Panc1 (cell line): ENCODE results near the gene IER3. TPM values are rescaled to one million over a fixed set of nuclear protein-coding genes. Genes with fewer than 3 reads are reported as not detected.

Experiments
- ATAC-seq: fragments of 200-7000 bp; cut with Tn5 transposase; 2 replicates; pipeline ENCODE4 v1.9.1; 2020; ENCODE audit warnings: mild to moderate bottlenecking, moderate library complexity
- BruUV-seq: library from RNA; stranded (reverse); fragments of 400-500 nt; replicated peaks from 2 replicates; lab custom pipeline; 2021; lab: Mats Ljungman, UMichigan
- CTCF ChIA-PET: fragments of 300-600 bp; sonication (Branson Sonifier 250); formaldehyde crosslinking; loops from one replicate; lab custom pipeline; 2022; ENCODE audit warnings: antibody characterized with exemption; lab: Charles Lee
- POLR2A ChIA-PET: fragments of 300-600 bp; sonication (Branson Sonifier 250); formaldehyde crosslinking; loops from one replicate; lab custom pipeline; 2022; ENCODE audit warnings: antibody characterized with exemption; lab: Charles Lee
- DNase-seq: peaks from one replicate; pipeline ENCODE4 v3.0.0-alpha.2; 2010; ENCODE audit warnings: low read depth, low spot score
- H3K27ac ChIP-seq: 2 replicates; pipeline ENCODE4 v1.5.1; 2011; ENCODE audit warnings: mild to moderate bottlenecking, low read length, inconsistent platforms
- H3K27me3 ChIP-seq: fragments of 200-500 bp; sonication (Bioruptor generic); 2 replicates; pipeline ENCODE4 v1.6.0; 2014; ENCODE audit warnings: low read length, inconsistent platforms; ENCODE audit not compliant: control insufficient read depth, insufficient read depth
- H3K36me3 ChIP-seq: fragments of 200-500 bp; sonication (Bioruptor generic); 2 replicates; pipeline ENCODE4 v1.5.1; 2014; ENCODE audit warnings: inconsistent platforms, mild to moderate bottlenecking, low read length, moderate library complexity; ENCODE audit not compliant: control insufficient read depth, insufficient read depth
- H3K4me1 ChIP-seq: 2 replicates; pipeline ENCODE4 v1.5.1; 2011; ENCODE audit warnings: inconsistent platforms, mild to moderate bottlenecking, low read length, moderate library complexity; ENCODE audit not compliant: control insufficient read depth, insufficient read depth
- H3K4me3 ChIP-seq, 2 experiments: 2 replicates each; pipeline ENCODE4 v1.5.1; 2011 to 2012; ENCODE audit warnings: low read depth in 2 of 2, low read length in 2 of 2, mild to moderate bottlenecking in 2 of 2, inconsistent platforms in 1 of 2, moderate library complexity in 1 of 2
- H3K9me3 ChIP-seq: fragments of 200-500 bp; sonication (Bioruptor generic); 2 replicates; pipeline ENCODE4 v1.5.1; 2014; ENCODE audit warnings: low read depth, mild to moderate bottlenecking, inconsistent platforms, low read length, moderate library complexity; ENCODE audit not compliant: control insufficient read depth, insufficient read depth
- POLR2AphosphoS5 ChIP-seq: IDR thresholded peaks from 2 replicates; pipeline ENCODE4 v1.6.1; 2012; ENCODE audit warnings: mild to moderate bottlenecking, low read depth, low read length, moderate library complexity
- SIN3A ChIP-seq: IDR thresholded peaks from 2 replicates; pipeline ENCODE4 v1.6.1; 2012; ENCODE audit warnings: low read depth, mild to moderate bottlenecking, low read length, moderate library complexity, borderline replicate concordance; ENCODE audit not compliant: insufficient read depth
- TCF7L2 ChIP-seq: IDR thresholded peaks from 2 replicates; pipeline ENCODE4 v1.6.1; 2011; ENCODE audit warnings: mild to moderate bottlenecking, low read depth, low read length, inconsistent platforms
- in situ Hi-C: cut with HindIII; loops from 2 replicates; pipeline ENCODE4 v1.10.0; 2016; ENCODE audit warnings: low sequenced_read_pairs, low pct_unique_long_range_greater_than_20kb
- intact Hi-C: fragments of 100-400 bp; cut with micrococcal nuclease; formaldehyde crosslinking; loops from one replicate; pipeline ENCODE4 v1.10.0; 2022; ENCODE audit not compliant: unreplicated experiment
- total RNA-seq: library from RNA; stranded (reverse); gene quantifications from one replicate; pipeline ENCODE4 v1.2.1, GENCODE V29; 2021; ENCODE audit not compliant: unreplicated experiment
- TF ChIP-seq, protein P1 (sequence below), 2 experiments: IDR thresholded peaks; 2 replicates each; pipeline ENCODE4 v1.6.1; 2011 to 2012; ENCODE audit warnings: low read depth in 2 of 2, control low read depth in 1 of 2, low read length in 1 of 2, mild to moderate bottlenecking in 1 of 2, moderate library complexity in 1 of 2; ENCODE audit not compliant: insufficient read depth in 1 of 2
- TF ChIP-seq, protein P2 (sequence below): fragments of 450-650 bp; IDR thresholded peaks from 2 replicates; pipeline ENCODE4 v1.5.1; 2017; ENCODE audit warnings: mild to moderate bottlenecking

The IER3 gene
- total RNA-seq, 1 experiment from 2014 or later, result 106 TPM

GRCh38 chr6:30780642-30780920 lies 36.2 kb upstream of the IER3 start:
- DNase-seq (no peak), ATAC-seq (no peak)
- Histone ChIP-seq H3K4me1 (peaks cover 62% of the 10 kb centered on the region), H3K27me3 (no peaks in the 10 kb centered on the region), H3K36me3 (no peaks in the 10 kb centered on the region), H3K9me3 (peaks cover 4% of the 10 kb centered on the region; the same call in 1 of the 2 replicates), H3K4me3 (no peak overlapping the region), H3K27ac (peak overlapping the region; percentile 90)
- no TSS peak for BruUV-seq
- ChIA-PET CTCF (no interaction called here), POLR2A (interaction anchor here (0.7 kb wide), 1 partner anchor 1583 kb away, joined by 3 read pairs; no protein-coding TSS in a partner anchor)
- TF ChIP-seq SIN3A (no peak), TCF7L2 (no peak), POLR2AphosphoS5 (no peak)
- TF ChIP-seq, protein P1, sequence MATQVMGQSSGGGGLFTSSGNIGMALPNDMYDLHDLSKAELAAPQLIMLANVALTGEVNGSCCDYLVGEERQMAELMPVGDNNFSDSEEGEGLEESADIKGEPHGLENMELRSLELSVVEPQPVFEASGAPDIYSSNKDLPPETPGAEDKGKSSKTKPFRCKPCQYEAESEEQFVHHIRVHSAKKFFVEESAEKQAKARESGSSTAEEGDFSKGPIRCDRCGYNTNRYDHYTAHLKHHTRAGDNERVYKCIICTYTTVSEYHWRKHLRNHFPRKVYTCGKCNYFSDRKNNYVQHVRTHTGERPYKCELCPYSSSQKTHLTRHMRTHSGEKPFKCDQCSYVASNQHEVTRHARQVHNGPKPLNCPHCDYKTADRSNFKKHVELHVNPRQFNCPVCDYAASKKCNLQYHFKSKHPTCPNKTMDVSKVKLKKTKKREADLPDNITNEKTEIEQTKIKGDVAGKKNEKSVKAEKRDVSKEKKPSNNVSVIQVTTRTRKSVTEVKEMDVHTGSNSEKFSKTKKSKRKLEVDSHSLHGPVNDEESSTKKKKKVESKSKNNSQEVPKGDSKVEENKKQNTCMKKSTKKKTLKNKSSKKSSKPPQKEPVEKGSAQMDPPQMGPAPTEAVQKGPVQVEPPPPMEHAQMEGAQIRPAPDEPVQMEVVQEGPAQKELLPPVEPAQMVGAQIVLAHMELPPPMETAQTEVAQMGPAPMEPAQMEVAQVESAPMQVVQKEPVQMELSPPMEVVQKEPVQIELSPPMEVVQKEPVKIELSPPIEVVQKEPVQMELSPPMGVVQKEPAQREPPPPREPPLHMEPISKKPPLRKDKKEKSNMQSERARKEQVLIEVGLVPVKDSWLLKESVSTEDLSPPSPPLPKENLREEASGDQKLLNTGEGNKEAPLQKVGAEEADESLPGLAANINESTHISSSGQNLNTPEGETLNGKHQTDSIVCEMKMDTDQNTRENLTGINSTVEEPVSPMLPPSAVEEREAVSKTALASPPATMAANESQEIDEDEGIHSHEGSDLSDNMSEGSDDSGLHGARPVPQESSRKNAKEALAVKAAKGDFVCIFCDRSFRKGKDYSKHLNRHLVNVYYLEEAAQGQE (IDR thresholded peaks at IDR 0.05; ENCODE audit: insufficient read depth in 1 of 2, low read depth in 2 of 2, low read length in 1 of 2), result no peak
- TF ChIP-seq, protein P2, sequence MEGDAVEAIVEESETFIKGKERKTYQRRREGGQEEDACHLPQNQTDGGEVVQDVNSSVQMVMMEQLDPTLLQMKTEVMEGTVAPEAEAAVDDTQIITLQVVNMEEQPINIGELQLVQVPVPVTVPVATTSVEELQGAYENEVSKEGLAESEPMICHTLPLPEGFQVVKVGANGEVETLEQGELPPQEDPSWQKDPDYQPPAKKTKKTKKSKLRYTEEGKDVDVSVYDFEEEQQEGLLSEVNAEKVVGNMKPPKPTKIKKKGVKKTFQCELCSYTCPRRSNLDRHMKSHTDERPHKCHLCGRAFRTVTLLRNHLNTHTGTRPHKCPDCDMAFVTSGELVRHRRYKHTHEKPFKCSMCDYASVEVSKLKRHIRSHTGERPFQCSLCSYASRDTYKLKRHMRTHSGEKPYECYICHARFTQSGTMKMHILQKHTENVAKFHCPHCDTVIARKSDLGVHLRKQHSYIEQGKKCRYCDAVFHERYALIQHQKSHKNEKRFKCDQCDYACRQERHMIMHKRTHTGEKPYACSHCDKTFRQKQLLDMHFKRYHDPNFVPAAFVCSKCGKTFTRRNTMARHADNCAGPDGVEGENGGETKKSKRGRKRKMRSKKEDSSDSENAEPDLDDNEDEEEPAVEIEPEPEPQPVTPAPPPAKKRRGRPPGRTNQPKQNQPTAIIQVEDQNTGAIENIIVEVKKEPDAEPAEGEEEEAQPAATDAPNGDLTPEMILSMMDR, result no peak
- in situ Hi-C loops, result no loop called here
- intact Hi-C loops, result loop anchor here (5.0 kb wide), 1 partner anchor 38 kb away; the partner anchor contains the start of genes FLOT1 and IER3

DNA sequence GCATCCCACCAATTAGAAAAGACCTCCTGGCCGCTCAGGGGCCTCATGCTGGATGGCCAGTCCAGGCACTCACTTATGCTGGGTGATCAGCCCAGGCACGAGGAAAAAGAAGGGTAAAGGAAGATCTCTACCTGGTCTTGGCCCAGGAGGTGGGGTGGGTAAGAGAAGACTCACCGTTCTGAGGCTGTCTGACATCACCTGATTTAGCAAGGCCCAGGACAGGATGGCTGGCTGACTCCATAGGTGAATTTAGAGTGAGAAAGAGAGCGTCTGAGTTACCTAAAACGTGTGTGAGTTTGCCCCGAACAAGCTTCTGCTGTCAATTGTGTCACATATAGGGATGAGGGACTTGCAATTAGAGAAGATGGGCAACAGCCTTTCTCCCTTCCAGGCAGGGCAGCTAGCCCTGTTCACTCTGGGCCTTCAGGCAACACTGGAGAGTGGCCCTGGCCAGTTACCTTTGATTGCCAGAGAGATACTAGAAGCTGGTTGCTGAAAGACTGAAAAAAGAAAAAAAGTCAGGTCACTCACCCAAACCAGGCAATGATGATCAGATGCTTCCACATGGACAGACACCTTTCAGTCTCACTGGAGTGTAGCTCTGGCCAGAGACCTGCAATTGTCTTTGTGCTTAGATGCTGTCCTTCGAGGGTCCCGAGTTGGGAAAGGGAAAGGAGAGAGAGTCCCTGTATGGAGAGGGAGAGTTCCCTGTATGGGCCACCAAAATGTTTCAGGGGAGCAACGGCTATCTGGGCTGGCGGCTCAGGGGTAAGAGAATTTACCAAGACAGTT lies 35.7 kb upstream of the IER3 start:
- H3K4me1 ChIP-seq, result peaks cover 62% of the 10 kb centered on the region
- in situ Hi-C loops, result no loop called here
- ChIA-PET CTCF (no interaction called here), POLR2A (interaction anchor here (0.7 to 1.2 kb wide), 3 partner anchors 10 to 1583 kb away, joined by 3 to 7 read pairs (median 4); no protein-coding TSS in a partner anchor)
- no peaks in the 10 kb centered on the region for H3K27me3 ChIP-seq
- no peaks in the 10 kb centered on the region for H3K36me3 ChIP-seq
- no peaks in the 10 kb centered on the region for H3K9me3 ChIP-seq
- TF ChIP-seq SIN3A, result no peak
- TF ChIP-seq POLR2AphosphoS5, result no peak
- no peak for TF ChIP-seq TCF7L2
- TF ChIP-seq, protein P1 (IDR thresholded peaks at IDR 0.05; ENCODE audit: insufficient read depth in 1 of 2, low read depth in 2 of 2, low read length in 1 of 2), result no peak
- TF ChIP-seq, protein P2, result no peak
- no peak for DNase-seq
- no TSS peak for BruUV-seq
- ATAC-seq, result no peak
- intact Hi-C loops, result loop anchor here (5.0 kb wide), 1 partner anchor 38 kb away; the partner anchor contains the start of genes FLOT1 and IER3
- H3K27ac ChIP-seq, result peak overlapping the region; percentile 90
- no peak overlapping the region for H3K4me3 ChIP-seq
